HepG2 (cell line): Measurements from ENCODE around the gene PATZ1. TPM values are rescaled to one million over a fixed set of nuclear protein-coding genes. Genes with fewer than 3 reads are reported as not detected.
A peak's percentile ranks its signal among the peaks of the same experiment; 100 is the strongest.

Source experiments
- CBX2 ChIP-seq, 2 experiments: fragments of 200-600 bp in 1 of 2; sonication (generic); formaldehyde crosslinking in 1 of 2; IDR thresholded peaks; 2 replicates each; pipeline versions ENCODE4 v1.7.0 to v1.8.1; 2018 to 2022; ENCODE audit warnings: low read depth in 2 of 2, low read length in 1 of 2, mild to moderate bottlenecking in 1 of 2, missing genetic modification reagents in 1 of 2
- FOXJ3 ChIP-seq: sonication (generic); formaldehyde crosslinking; IDR thresholded peaks from 2 replicates; pipeline ENCODE4 v1.4.0; 2020; ENCODE audit warnings: missing genetic modification reagents, mild to moderate bottlenecking, borderline replicate concordance
- GFI1 ChIP-seq: sonication (generic); formaldehyde crosslinking; IDR thresholded peaks from 2 replicates; pipeline ENCODE4 v1.5.0; 2020; ENCODE audit warnings: missing genetic modification reagents, mild to moderate bottlenecking, borderline replicate concordance
- IRF2 ChIP-seq: IDR thresholded peaks from 2 replicates; pipeline ENCODE4 v1.6.1; 2018; ENCODE audit warnings: missing genetic modification reagents, missing compliant biosample characterization
- KDM1A ChIP-seq: IDR thresholded peaks from 2 replicates; pipeline ENCODE4 v1.6.1; 2016; ENCODE audit warnings: missing compliant biosample characterization
- KDM2A ChIP-seq: sonication (generic); formaldehyde crosslinking; IDR thresholded peaks from 2 replicates; pipeline ENCODE4 v1.4.0; 2020; ENCODE audit warnings: low read depth, missing genetic modification reagents, borderline replicate concordance
- MZF1 ChIP-seq: sonication (generic); formaldehyde crosslinking; IDR thresholded peaks from 2 replicates; pipeline ENCODE4 v1.8.1; 2023; ENCODE audit warnings: mild to moderate bottlenecking, missing genetic modification reagents, borderline replicate concordance
- NBN ChIP-seq: fragments of 450-650 bp; conservative IDR thresholded peaks from 2 replicates; pipeline ENCODE4 v1.6.1; 2017
- NFIC ChIP-seq: IDR thresholded peaks from 2 replicates; pipeline ENCODE4 v1.6.1; 2012; ENCODE audit warnings: mild to moderate bottlenecking, low read length, inconsistent platforms
- REL ChIP-seq: sonication (generic); formaldehyde crosslinking; conservative IDR thresholded peaks from 2 replicates; pipeline ENCODE4 v1.8.0; 2022; ENCODE audit warnings: mild to moderate bottlenecking, missing genetic modification reagents, moderate library complexity
- RXRB ChIP-seq: IDR thresholded peaks from 2 replicates; pipeline ENCODE4 v1.6.1; 2016; ENCODE audit warnings: borderline replicate concordance, missing genetic modification reagents, missing compliant biosample characterization
- SIX1 ChIP-seq: sonication (generic); formaldehyde crosslinking; IDR thresholded peaks from 2 replicates; pipeline ENCODE4 v1.4.0; 2020; ENCODE audit warnings: missing genetic modification reagents, borderline replicate concordance
- SOX13 ChIP-seq, 3 experiments: fragments of 450-650 bp in 1 of 3; sonication (generic) in 1 of 3; formaldehyde crosslinking in 1 of 3; IDR thresholded peaks in 2 of 3; conservative IDR thresholded peaks in 1 of 3; 2 replicates each; pipeline versions ENCODE4 v1.5.0 to v1.6.1; 2016 to 2020; ENCODE audit warnings: antibody characterized with exemption in 1 of 3, mild to moderate bottlenecking in 1 of 3, missing compliant biosample characterization in 1 of 3, missing genetic modification reagents in 1 of 3, moderate library complexity in 1 of 3
- SOX5 ChIP-seq: IDR thresholded peaks from 2 replicates; pipeline ENCODE4 v1.6.1; 2016; ENCODE audit warnings: borderline replicate concordance
- SP1 ChIP-seq, 2 experiments: fragments of 450-650 bp in 1 of 2; sonication (generic) in 1 of 2; formaldehyde crosslinking in 1 of 2; IDR thresholded peaks; 2 replicates each; pipeline versions ENCODE4 v1.4.0 to v1.6.1; 2016 to 2020; ENCODE audit warnings: missing genetic modification reagents in 1 of 2
- TCF12 ChIP-seq, 2 experiments: fragments of 450-650 bp in 1 of 2; sonication (generic) in 1 of 2; formaldehyde crosslinking in 1 of 2; IDR thresholded peaks; 2 replicates each; pipeline versions ENCODE4 v1.6.1 to v1.8.0; 2017 to 2022; ENCODE audit warnings: antibody characterized with exemption in 1 of 2, mild to moderate bottlenecking in 1 of 2, missing genetic modification reagents in 1 of 2, moderate library complexity in 1 of 2
- TMF1 ChIP-seq: sonication (generic); formaldehyde crosslinking; IDR thresholded peaks from 2 replicates; pipeline ENCODE4 v1.8.1; 2022; ENCODE audit warnings: low read depth, missing genetic modification reagents
- ZNF263 ChIP-seq: sonication (generic); formaldehyde crosslinking; IDR thresholded peaks from 2 replicates; pipeline ENCODE4 v1.4.0; 2020; ENCODE audit warnings: missing genetic modification reagents
- ZNF549 ChIP-seq: sonication (generic); formaldehyde crosslinking; IDR thresholded peaks from 2 replicates; pipeline ENCODE4 v1.5.0; 2020; ENCODE audit warnings: missing genetic modification reagents
- ZNF570 ChIP-seq: sonication (generic); formaldehyde crosslinking; IDR thresholded peaks from 2 replicates; pipeline ENCODE4 v1.4.0; 2020; ENCODE audit warnings: mild to moderate bottlenecking, missing genetic modification reagents, borderline replicate concordance
- ZNF782 ChIP-seq: sonication (generic); formaldehyde crosslinking; IDR thresholded peaks from 2 replicates; pipeline ENCODE4 v1.4.0; 2020; ENCODE audit warnings: missing genetic modification reagents, mild to moderate bottlenecking, borderline replicate concordance
- polyA plus RNA-seq, 8 experiments: library from polyadenylated mRNA; depleted of rRNA in 3 of 8; stranded (reverse) in 7 of 8; unstranded in 1 of 8; fragments of >200 nt; fragmentation: Illumina TruSeq in 4 of 8; extraction: Trizol in 4 of 8; gene quantifications; 2 replicates each; pipeline versions ENCODE4 v1.2.1 to v1.2.3, GENCODE V29; 2011 to 2016; ENCODE audit warnings: low read depth in 4 of 8, missing spikeins in 1 of 8, mixed read lengths in 1 of 8; ENCODE audit not compliant: insufficient read depth in 1 of 8
- total RNA-seq, 5 experiments: library from RNA; depleted of rRNA; stranded (reverse); fragments of >200 nt; fragmentation: Illumina TruSeq; extraction: Trizol; gene quantifications; 2 replicates each; pipeline ENCODE4 v1.2.3, GENCODE V29; 2016; ENCODE audit warnings: low read depth in 1 of 5
- TF ChIP-seq, protein P1 (sequence below): sonication (generic); formaldehyde crosslinking; IDR thresholded peaks from 2 replicates; pipeline ENCODE4 v1.4.0; 2020; ENCODE audit warnings: missing genetic modification reagents, borderline replicate concordance
- TF ChIP-seq, protein P2 (sequence below): sonication (generic); formaldehyde crosslinking; IDR thresholded peaks from 2 replicates; pipeline ENCODE4 v1.4.0; 2020; ENCODE audit warnings: mild to moderate bottlenecking, missing genetic modification reagents
- TF ChIP-seq, protein P3 (sequence below): IDR thresholded peaks from 2 replicates; pipeline ENCODE4 v1.6.1; 2018; ENCODE audit warnings: missing genetic modification reagents, mild to moderate bottlenecking, missing compliant biosample characterization

The PATZ1 gene
- total and polyA plus RNA-seq, 2 of the 13 experiments (the other 11 are each of a cell fraction or from before 2014, with no cell fraction given) = 24.9 to 30.5 TPM

DNA sequence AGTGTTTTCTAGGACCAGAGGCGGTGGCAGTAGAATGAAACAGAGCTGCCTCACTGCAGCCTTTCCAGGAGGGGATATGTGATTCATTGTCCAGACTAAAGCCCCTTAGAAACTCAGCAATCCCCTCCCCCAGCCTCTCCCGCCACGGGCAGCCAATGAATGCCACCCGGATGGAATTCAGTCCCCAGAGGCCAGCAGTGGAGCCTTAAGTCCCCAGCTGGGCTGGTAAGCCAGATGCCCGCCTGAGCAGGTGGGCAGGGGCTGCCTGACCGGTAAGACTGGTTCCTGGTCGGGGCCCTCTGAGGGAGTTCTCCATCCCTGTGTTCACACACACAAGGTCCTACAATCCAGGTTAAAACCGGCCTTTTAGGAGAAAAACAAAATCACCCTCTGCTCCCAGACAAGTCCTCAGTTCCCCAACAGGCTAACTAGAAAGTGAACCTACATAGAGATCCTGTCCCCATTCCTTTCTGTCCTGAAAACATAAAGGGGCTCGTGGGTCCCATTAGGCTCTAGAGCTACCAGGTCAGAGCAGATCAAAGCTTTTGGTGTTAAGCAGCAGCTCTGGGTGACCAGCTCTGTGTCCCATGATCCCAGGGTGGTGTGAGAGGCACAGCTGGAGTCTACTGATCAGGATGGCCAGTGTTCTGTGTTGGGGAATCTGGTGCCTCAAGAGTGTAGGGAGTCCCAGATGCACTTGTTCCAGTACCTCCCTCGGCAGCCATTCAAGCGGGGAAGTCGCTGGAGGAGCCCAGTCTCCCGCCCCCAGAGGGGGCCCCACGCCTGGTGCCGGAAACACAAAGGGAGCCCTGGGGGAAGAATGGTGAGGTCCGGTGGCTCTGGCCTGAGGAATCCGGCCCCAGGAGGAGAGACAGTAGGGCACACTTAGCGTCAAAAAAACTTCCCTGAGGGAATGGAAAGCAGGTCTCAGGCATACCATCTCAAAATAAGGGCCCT lies 2.6 kb downstream of the PATZ1 start (continued):
- no peak for TF ChIP-seq ZNF570 (CRISPR knock-in tag)
- no peak for TF ChIP-seq MZF1 (CRISPR knock-in tag)
- peak; percentile 38; the same call in 1 of the 2 replicates for TF ChIP-seq IRF2
- peak; percentile 35; the same call in 1 of the 2 replicates for TF ChIP-seq SOX5 (CRISPR knock-in tag)
- TF ChIP-seq, protein P1, sequence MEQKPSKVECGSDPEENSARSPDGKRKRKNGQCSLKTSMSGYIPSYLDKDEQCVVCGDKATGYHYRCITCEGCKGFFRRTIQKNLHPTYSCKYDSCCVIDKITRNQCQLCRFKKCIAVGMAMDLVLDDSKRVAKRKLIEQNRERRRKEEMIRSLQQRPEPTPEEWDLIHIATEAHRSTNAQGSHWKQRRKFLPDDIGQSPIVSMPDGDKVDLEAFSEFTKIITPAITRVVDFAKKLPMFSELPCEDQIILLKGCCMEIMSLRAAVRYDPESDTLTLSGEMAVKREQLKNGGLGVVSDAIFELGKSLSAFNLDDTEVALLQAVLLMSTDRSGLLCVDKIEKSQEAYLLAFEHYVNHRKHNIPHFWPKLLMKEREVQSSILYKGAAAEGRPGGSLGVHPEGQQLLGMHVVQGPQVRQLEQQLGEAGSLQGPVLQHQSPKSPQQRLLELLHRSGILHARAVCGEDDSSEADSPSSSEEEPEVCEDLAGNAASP (CRISPR knock-in tag) = no peak
- TF ChIP-seq, protein P2, sequence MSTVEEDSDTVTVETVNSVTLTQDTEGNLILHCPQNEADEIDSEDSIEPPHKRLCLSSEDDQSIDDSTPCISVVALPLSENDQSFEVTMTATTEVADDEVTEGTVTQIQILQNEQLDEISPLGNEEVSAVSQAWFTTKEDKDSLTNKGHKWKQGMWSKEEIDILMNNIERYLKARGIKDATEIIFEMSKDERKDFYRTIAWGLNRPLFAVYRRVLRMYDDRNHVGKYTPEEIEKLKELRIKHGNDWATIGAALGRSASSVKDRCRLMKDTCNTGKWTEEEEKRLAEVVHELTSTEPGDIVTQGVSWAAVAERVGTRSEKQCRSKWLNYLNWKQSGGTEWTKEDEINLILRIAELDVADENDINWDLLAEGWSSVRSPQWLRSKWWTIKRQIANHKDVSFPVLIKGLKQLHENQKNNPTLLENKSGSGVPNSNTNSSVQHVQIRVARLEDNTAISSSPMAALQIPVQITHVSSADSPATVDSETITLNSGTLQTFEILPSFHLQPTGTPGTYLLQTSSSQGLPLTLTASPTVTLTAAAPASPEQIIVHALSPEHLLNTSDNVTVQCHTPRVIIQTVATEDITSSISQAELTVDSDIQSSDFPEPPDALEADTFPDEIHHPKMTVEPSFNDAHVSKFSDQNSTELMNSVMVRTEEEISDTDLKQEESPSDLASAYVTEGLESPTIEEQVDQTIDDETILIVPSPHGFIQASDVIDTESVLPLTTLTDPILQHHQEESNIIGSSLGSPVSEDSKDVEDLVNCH = no peak
- TF ChIP-seq TCF12 (IDR thresholded peaks at IDR 0.05) = no peak
- TF ChIP-seq TCF12 (CRISPR knock-in tag; IDR thresholded peaks at IDR 0.05) = no peak
- no peak for TF ChIP-seq TMF1 (CRISPR knock-in tag)
- TF ChIP-seq ZNF549 (CRISPR knock-in tag) = no peak
- TF ChIP-seq CBX2 (IDR thresholded peaks at IDR 0.05; ENCODE audit: low read depth, low read length) = no peak
- TF ChIP-seq CBX2 (CRISPR knock-in tag; IDR thresholded peaks at IDR 0.05; ENCODE audit: low read depth) = no peak
- TF ChIP-seq FOXJ3 (CRISPR knock-in tag) = 0 out of 2 replicates have a peak, but pooled peaks have one; percentile 25
- no peak for TF ChIP-seq KDM2A (CRISPR knock-in tag)
- TF ChIP-seq KDM1A (CRISPR knock-in tag) = no peak
- no peak for TF ChIP-seq RXRB (CRISPR knock-in tag)
- no peak for TF ChIP-seq GFI1
- no peak for TF ChIP-seq SP1 (IDR thresholded peaks at IDR 0.05)
- no peak for TF ChIP-seq SP1 (CRISPR knock-in tag; IDR thresholded peaks at IDR 0.05)
- no peak for TF ChIP-seq NFIC
- no peak for TF ChIP-seq ZNF263 (CRISPR knock-in tag)
- TF ChIP-seq, protein P3, sequence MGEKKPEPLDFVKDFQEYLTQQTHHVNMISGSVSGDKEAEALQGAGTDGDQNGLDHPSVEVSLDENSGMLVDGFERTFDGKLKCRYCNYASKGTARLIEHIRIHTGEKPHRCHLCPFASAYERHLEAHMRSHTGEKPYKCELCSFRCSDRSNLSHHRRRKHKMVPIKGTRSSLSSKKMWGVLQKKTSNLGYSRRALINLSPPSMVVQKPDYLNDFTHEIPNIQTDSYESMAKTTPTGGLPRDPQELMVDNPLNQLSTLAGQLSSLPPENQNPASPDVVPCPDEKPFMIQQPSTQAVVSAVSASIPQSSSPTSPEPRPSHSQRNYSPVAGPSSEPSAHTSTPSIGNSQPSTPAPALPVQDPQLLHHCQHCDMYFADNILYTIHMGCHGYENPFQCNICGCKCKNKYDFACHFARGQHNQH (CRISPR knock-in tag) = 0 out of 2 replicates have a peak, but pooled peaks have one; percentile 16
- 0 out of 2 replicates have a peak, but pooled peaks have one; percentile 17 for TF ChIP-seq SIX1 (CRISPR knock-in tag)
- no peak for TF ChIP-seq REL
- TF ChIP-seq ZNF782 (CRISPR knock-in tag) = no peak
- TF ChIP-seq SOX13 (IDR thresholded peaks at IDR 0.05) = no peak
- TF ChIP-seq SOX13 (CRISPR knock-in tag; conservative IDR thresholded peaks at IDR 0.05 in 1 of 2, IDR thresholded peaks at IDR 0.05 in 1 of 2) = peak in 1 of 2 experiments; percentile 40; a peak in 1 of 4 replicates
- no peak for TF ChIP-seq NBN
